GM08714 (cell line): ENCODE measurements around the gene AADACL2.
"Not testable (repeated sequence)": the region's sequence is repeated elsewhere in the genome, so short reads cannot be mapped to it uniquely, and the experiment has no call there.

Experiments
- H3K4me3 ChIP-seq: fragments of 200-500 bp; sonication (Bioruptor generic); 2 replicates; pipeline ENCODE4 v1.5.1; 2014; ENCODE audit warnings: mild to moderate bottlenecking, low read length, inconsistent platforms
- ZNF274 ChIP-seq: IDR thresholded peaks from 2 replicates; pipeline ENCODE4 v1.6.1; 2012; ENCODE audit warnings: mild to moderate bottlenecking, low read depth, low read length

The AADACL2 gene

DNA sequence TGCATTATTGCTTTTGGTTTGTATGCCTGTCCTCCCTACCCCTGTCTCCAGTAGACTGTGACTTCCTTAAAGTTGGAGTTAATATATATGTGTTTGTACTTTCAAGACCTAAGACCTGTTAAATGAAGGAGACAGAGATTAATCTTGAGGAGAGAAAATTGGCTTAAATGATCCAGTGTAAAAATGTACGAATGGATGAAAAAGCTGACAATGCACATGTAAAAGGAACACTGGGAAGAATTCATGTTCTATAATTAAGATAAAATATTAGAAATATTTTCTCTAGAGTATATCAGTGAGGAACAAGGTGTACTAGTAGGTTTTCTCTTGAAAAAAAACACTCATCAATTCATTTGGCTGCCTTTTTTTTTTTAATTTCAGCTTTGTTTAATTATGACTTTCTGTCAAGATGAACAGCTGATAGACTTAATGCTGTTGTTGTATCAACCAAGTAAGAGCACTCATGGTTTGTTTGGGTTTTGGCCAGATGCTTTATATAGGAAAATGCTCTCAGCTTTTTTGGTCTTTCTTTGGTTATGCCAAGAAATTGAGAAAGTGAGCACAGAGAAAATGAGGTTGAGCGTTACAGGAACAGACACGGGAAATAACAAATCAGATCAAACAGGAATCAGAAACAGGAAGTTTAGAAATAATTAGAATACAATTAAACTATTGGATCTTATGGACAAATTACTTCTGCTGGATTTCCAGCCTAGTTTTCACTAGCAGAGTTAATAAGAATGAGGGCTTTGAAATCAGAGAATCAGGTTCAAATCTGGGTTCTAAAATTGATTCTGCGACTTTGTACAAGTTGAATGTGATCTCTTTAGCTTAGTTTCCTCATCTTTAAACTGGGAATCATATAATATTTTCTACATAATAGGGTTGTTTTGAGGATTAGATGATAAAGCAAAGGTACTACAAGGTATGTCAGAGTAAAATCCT, 41.9 kb downstream of the AADACL2 start:
- no peak for TF ChIP-seq ZNF274
- H3K4me3 ChIP-seq = no peak overlapping the region

GRCh38 chr3:151776259-151776740, 42.6 kb downstream of the AADACL2 start:
- no peak overlapping the region for H3K4me3 ChIP-seq
- no peak for TF ChIP-seq ZNF274

DNA sequence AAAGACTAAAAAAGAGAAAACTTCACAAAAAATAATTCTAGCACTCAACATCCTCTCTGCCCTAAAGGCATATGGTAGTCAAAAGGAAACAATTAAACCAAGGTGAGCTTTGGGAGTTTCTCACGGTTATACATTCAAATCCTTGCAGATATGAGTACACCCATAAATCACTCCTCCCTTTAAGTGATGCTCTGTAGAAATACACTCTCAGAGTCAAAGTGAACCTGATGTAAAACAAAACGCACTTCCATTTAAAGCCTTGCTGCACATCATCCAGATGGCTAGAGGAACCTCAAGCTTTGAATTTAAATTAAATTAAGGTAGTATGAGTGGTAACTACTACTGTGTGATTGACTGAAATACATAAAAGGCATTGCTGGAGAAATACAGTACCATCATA, 44.2 kb downstream of the AADACL2 start:
- no peak overlapping the region for H3K4me3 ChIP-seq
- TF ChIP-seq ZNF274 = no peak

- no peak for TF ChIP-seq ZNF274
These were observed 53.9 kb downstream of the AADACL2 start for GRCh38 chr3:151787626-151788025.

DNA sequence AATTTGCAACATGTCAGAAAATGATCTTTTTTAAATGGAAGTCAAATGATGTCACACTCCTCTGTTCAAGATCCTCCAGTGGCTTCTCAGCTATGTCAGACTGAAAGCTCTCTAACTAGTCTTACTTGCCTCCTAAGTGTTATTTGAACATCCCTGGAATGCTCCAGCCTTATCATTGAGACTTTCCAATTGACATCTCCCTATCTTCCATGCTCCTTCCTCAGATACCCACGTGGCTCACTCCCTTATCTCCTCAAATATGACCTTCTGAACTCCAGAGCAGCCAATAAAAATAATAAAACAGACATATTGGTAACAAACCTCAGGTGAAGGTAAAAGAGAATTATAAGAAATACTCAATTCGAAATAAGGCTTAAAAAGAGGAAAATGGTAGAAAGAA, 54.7 kb downstream of the AADACL2 start:
- TF ChIP-seq ZNF274 = no peak
- no peak overlapping the region for H3K4me3 ChIP-seq

More at GRCh38 chr3:151787626-151788025, 53.9 kb downstream of the AADACL2 start:
- H3K4me3 ChIP-seq = no peak overlapping the region

GRCh38 chr3:151789853-151790463, 56.2 kb downstream of the AADACL2 start:
- H3K4me3 ChIP-seq = no peak overlapping the region
- TF ChIP-seq ZNF274 = no peak

DNA sequence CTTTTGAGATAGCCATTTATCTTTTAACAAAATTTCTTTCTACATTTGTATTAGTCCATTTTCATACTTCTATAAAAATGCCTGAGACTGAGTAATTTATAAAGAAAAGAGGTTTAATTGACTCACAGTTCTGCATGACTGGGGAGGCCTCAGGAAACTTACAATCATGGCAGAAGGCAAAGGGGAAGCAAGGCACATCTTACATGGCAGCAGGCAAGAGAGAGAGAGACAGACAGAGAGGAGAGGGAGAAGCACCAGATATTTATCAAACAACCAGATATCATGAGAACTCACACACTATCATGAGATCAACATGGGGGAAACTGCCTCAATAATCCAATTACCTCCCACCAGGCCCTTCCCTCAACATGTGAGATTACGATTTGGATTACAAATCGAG, 57.0 kb downstream of the AADACL2 start:
- H3K4me3 ChIP-seq = not testable (repeated sequence)

GRCh38 chr3:151792411-151792810, 58.7 kb downstream of the AADACL2 start:
- H3K4me3 ChIP-seq = no peak overlapping the region
- TF ChIP-seq ZNF274 = no peak

DNA sequence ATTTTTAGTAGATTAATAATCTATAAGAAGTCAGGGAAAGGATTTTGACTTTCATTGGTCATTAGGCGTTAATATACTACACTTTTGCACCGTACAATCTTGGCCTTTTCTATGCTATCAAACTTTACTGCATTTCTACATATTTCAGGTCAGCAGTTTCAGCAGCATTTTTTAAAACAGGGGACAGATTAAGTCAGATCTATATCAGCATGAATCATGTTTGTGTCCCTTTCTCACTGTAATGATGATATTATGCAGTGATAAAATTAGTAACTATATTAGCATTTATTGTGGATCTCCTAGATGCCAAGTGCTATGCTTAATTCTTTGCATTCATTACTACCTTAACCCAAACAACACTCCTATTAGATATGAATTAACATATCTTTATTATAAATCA, 59.9 kb downstream of the AADACL2 start:
- TF ChIP-seq ZNF274 = no peak
- H3K4me3 ChIP-seq = no peak overlapping the region

DNA sequence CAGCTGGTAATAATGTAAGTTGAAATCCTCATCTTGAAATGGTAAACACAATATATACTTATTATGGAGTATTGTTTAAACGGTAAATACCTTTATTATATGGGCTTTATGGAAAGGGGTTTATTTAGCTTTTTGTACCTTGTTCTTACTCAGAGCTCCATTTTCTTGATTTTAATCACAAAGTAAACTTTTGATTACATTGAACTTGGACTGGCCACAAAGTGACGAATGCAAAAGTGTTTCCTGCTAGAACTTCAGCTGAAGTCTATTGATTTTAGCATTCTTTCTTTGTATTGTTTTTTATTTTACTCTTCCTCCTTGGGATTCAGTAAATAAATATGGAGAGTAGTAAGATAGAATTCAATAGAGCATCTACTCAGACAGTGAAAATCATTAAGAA, 60.4 kb downstream of the AADACL2 start:
- TF ChIP-seq ZNF274 = no peak
- H3K4me3 ChIP-seq = no peak overlapping the region

DNA sequence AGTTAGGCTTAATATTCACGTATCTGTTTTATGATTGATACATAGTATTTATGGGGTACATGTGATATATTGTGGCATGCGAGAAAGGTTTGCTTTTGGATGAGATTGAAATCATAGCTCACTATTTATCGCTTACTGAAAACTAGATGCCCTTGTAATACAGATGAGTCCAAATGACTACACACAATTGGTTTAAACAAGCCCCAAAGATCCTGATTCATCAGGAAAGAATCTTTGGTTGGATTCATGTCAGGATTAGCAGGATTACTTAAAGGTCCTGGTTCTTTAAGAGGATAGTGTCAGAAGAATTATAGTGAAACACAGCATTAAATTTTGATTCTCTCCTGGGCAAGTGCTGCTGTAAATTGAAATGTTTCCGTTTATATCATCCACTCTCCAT, 61.5 kb downstream of the AADACL2 start:
- no peak for TF ChIP-seq ZNF274

DNA sequence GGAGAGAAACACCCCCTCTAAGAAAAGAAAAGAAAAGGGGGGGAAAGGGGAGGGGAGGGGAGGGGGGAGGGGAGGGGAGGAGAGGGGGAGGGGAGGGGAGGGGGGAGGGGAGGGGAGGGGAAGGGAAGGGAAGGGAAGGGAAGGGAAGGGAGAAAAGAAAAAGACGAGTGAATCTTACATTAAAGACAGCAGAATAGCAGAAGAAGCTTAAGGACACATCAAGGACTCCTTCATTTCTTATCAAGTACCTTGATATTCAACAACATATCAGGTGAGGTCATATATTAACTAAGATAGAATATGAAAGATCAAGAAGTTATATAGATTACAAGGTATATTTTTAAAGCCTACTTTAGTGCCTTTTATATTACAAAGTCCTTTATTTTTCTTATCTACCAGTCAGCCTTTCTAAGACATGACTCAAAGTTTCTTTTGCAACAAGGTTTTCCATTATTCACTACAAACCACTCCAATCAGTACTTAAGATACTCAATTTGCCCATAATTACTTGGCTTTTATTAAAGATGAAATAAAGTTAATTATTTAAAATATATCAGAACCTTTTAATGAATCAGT, 62.5 kb downstream of the AADACL2 start:
- no peak overlapping the region for H3K4me3 ChIP-seq
- TF ChIP-seq ZNF274 = no peak

More for the DNA sequence above, 61.5 kb downstream of the AADACL2 start:
- H3K4me3 ChIP-seq = no peak overlapping the region

DNA sequence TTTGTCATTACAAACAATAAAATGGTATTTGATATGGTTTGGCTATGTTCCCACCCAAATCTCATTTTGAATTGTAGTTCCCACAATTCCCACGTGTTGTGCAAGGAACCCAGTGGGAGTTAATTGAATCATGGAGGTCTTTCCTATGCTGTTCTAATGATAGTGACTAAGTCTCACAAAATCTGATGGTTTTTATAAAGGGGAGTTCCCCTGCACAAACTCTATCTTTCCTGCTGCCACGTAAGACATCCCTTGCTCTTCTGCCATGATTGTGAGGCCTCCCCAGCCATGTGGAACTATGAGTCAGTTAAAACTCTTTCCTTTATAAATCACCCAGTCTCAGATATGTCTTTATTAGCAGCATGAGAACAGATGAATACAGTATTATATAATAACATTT, 64.7 kb downstream of the AADACL2 start:
- TF ChIP-seq ZNF274 = no peak
- no peak overlapping the region for H3K4me3 ChIP-seq

DNA sequence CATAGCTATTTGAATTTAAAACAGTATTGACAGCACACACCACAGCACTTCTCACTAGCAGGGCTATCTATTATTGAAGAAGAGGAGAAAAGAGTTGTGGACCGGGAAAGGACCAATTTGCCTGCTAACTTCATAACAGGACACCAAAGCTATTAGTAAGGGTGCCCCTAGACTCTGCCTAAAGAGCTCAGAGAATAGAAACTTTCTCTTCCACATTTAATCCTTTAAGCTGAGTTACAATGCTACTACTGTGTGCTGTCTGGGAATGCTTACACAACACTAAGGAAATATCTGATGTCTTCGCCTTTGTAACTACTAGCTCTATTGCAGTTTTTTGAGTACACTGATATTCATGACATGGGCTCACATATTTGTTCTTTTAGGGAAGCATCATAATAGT, 66.7 kb downstream of the AADACL2 start:
- no peak overlapping the region for H3K4me3 ChIP-seq
- TF ChIP-seq ZNF274 = no peak

- no peak overlapping the region for H3K4me3 ChIP-seq
- TF ChIP-seq ZNF274 = no peak
These were observed 70.5 kb downstream of the AADACL2 start for GRCh38 chr3:151804267-151804666.
